AG09319 (cell line): ENCODE results near the gene RPL31.
"Not testable (repeated sequence)": the region's sequence is repeated elsewhere in the genome, so short reads cannot be mapped to it uniquely, and the experiment has no call there.

Source experiments
- DNase-seq: peaks from one replicate; pipeline ENCODE4 v3.0.0-alpha.2; 2010; ENCODE audit warnings: low read depth; ENCODE audit errors: extremely low read depth
- TF ChIP-seq, protein P1 (sequence below): IDR thresholded peaks from 2 replicates; pipeline ENCODE4 v1.5.1; 2011; ENCODE audit warnings: low read depth, mild to moderate bottlenecking, inconsistent platforms, low read length, moderate library complexity

The RPL31 gene

DNA sequence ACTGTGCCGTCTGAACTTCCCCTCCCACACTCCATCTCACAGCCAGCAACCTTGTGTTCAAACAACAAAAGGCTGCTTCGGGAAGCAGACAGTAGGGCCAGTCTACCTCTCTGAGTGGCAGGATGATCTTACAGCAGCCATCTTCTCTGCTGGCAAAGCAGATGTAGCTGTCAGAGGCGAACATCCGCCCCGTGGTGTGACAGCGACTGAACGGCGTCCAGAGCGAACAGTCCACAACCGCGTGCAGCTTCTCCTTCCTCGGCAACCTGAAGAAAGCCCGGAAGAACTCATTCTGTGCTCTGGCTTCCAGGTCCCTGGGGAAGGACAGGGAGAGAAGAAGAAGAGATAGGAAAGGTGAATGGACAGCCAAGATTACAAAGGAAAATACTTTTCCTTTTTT lies 38.0 kb downstream of the RPL31 start:
- DNase-seq: no peak
- TF ChIP-seq, protein P1, sequence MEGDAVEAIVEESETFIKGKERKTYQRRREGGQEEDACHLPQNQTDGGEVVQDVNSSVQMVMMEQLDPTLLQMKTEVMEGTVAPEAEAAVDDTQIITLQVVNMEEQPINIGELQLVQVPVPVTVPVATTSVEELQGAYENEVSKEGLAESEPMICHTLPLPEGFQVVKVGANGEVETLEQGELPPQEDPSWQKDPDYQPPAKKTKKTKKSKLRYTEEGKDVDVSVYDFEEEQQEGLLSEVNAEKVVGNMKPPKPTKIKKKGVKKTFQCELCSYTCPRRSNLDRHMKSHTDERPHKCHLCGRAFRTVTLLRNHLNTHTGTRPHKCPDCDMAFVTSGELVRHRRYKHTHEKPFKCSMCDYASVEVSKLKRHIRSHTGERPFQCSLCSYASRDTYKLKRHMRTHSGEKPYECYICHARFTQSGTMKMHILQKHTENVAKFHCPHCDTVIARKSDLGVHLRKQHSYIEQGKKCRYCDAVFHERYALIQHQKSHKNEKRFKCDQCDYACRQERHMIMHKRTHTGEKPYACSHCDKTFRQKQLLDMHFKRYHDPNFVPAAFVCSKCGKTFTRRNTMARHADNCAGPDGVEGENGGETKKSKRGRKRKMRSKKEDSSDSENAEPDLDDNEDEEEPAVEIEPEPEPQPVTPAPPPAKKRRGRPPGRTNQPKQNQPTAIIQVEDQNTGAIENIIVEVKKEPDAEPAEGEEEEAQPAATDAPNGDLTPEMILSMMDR: no peak

DNA sequence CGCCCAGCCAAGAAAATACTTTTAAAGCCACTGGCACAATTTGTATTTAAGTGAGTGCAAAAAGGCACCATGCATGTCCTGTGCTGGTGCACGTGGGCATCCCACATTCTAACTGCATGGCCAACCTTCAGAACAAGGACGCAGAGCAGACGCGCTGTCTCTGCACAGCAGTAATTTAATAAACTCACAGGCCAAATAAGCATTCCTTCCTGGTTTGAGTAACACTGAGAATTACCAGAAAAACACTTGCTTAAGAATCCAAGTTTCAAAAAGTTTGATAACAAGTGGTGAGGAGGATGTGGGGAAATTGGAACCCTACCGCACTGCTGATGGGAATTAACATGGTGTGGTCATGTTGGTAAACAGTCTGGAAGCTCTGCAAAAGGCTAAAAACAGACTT lies 38.7 kb downstream of the RPL31 start:
- TF ChIP-seq, protein P1: no peak
- DNase-seq: no peak

DNA sequence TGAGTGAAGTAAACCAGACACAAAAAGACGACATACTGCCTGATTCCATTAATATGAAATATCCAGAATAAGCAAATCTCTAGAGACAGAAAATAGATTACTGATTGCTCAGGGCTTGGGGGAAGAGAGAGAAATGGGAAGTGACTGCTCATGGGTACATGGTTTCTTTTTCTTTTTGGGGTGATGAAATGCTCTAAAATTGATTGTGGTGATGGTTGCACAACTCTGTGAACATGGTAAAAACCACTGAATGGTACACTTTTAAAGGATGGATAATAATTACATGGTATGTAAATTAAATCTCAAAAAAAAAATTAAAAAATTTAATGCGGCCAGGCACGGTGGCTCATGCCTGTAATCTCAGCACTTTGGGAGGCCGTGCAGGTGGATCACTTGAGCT lies 39.3 kb downstream of the RPL31 start:
- DNase-seq: no peak
- TF ChIP-seq, protein P1: no peak

DNA sequence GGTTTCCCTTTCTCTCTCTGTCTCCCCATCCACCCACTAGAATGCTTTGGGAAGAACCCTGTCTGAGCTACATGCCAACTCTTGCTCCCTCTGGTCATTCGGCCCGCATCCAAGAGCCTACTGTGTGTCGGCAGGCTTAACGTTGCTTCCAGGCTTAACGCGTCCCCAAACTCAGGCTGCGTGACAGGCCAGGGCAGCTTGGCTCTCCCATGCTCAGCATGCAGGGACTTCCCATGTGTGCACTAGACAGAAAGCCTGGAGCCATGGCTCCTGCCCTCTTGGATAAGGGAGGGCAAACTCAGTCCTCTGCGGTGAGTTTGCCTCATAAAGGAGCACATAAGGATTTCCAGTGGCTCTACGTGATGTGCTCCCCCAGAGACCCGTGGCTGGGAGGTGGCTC lies 43.2 kb downstream of the RPL31 start:
- DNase-seq: no peak
- TF ChIP-seq, protein P1: no peak

- TF ChIP-seq, protein P1: no peak
- DNase-seq: no peak
Observed at GRCh38 chr2:101047075-101047766, 45.1 kb downstream of the RPL31 start.

DNA sequence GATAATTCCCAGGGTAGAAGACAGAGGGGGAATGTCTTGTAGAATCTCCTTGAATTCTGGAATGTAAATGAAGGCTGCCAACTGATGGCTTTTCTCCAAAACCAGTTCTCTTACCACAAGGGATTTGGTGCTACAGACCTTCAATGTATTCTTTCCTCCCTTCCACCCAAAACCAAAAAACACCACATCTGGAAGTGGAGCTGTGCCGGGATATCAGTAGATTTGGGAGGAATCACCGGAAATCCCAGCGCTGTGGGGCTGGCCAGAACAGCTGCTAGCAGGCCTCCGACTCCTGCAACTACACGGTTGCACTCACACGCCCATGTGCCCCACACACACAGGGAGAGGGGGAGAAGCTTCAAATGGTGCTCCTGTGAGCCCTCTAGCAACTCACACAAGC lies 45.7 kb downstream of the RPL31 start:
- TF ChIP-seq, protein P1: no peak
- DNase-seq: no peak

DNA sequence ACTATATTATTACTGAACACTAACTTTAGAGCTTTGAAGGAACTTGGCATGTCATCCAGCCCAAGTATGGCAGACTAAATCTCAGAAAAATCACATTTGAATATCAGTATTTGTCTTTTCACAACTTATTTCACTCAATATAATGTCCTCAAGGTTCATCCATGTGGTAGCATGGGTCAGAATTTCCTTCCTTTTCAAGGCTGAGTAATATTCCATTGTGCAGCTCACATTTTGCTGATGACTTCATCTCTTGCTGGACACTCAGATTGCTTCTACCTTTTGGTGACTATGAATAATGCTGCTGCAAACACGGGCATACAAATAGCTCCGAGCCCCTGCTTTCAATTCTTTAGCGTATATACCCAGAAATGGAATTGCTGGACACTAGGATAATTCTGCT lies 46.7 kb downstream of the RPL31 start:
- TF ChIP-seq, protein P1: no peak
- DNase-seq: no peak

DNA sequence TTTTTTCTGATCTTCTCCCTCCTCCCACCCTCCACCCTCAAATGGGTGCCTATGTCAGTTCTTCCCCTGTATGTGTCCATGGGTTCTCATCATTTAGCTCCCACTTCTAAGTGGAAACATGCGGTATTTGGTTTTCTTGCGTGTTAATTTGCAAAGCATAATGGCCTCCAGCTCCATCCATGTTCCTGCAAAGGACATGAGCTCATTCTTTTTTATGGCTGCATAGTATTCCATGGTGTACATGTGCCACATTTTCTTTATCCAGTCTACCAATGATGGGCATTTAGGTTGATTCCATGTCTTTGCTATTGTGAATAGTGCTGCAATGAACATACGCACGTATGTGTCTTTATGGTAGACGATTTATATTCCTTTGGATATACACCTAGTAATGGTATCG lies 48.8 kb downstream of the RPL31 start:
- not testable (repeated sequence) for DNase-seq
